Ureter (tissue), 1 donor: ENCODE results near the gene POU6F2. TPM values are rescaled to one million over a fixed set of nuclear protein-coding genes. Genes with fewer than 3 reads are reported as not detected.
"Not testable (repeated sequence)": the region's sequence is repeated elsewhere in the genome, so short reads cannot be mapped to it uniquely, and the experiment has no call there.

Experiments
- DNase-seq: peaks from one replicate; pipeline ENCODE4 v3.0.0-alpha.2; 2020; ENCODE audit warnings: low spot score
- total RNA-seq: library from RNA; stranded (reverse); gene quantifications from one replicate; pipeline ENCODE4 v1.2.4, GENCODE V29; 2023
- donor health status: DM: yes; HTN: yes; CAD: no.

Gene POU6F2
- total RNA-seq, 1 donor from 2014 or later = 0.39 TPM

DNA sequence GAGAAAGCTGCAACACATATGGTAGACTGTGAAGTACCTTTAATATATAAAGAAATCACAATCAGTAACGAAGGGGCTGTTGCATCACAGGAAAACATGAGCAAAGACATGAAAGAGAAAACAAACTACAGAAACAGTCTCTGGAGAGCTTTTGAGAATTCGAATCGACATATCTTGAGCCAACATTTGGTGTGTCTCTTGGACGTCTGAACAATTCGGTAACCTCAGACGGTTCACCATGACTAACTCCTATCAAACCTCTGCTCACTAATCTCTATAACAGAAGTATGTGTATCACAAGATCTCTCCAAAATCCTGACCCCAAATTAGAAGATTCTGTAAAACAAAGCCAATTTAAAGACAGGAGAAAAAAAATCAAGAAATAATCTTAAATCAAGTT is 326.5 kb downstream of the POU6F2 start:
- DNase-seq = no peak

DNA sequence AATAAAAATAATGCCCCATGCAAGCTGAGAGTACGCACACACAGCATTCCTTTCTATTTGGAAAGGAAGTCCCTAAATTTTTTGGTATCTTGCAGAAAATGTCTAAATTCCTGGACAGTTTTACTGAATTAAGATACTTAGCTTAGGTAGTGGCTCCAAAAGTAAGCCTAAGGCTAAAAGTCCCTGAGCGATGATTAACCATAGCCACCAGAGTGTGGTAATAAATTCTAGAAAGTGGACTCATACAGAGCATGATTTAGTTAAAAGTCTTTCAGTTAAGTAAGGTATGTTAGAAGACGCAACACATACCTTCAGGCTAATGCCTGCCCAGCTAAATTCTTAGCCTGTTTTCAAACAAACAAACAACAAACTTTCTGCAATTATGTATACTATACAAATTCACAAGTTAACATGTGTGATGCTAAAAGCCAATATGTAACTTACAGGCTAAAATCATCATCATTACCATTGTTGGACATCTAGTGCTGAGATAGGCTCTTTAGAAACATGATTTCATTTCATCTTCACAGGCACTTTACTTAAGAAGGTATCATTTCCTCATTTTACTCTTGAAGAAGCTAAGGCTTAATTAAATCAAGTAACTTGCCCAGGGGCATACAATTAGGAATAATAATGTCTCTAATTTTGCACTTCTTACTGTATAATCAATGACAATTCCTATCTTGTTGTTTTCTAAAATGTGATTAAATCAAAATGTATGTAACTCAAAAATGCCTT is 327.1 kb downstream of the POU6F2 start:
- no peak for DNase-seq

DNA sequence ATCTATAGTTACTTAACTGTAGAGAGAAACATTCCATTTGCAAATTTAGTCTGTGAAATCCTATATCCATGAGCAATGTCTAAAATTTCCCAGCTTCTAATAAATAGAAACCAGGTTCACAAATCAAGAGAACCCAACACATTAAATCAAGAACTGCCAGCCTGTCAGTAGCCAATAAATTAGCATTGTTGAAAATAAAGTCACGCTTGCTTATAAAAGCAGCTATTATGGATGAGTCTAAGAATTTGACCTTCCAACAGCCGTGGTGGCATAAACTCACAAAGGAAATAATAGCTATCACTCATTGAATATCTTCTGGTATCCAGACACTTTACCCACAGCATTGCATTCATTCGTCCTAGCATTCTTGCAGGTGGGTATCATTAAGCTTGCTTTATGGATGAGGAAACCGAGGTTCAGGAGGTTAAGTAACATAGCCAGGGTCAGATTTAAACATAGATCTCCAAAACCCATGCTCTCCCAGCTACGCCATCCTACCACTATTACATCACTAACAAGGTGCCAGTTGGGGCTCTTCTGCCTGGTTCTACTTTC is 328.4 kb downstream of the POU6F2 start:
- no peak for DNase-seq

DNA sequence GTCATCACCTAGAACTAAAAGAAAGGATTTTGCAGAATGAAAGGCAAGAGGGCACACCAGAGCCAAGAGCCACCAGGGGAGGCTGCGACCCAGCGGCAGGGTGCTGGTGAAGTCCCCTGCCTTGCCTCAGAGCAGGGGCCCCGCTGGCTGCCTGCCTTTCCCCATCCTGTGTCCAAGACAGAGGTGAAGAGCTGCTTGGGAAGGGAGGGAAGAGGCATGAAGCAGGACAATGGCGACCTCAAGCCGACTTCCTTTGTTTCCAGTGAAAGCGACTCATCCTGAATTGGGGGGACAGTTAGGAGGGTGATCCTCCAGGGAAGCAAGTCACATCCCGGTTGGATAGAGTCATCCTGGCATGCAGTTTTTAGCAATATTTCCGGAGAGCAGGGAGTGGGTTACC is 333.0 kb downstream of the POU6F2 start:
- DNase-seq = no peak

DNA sequence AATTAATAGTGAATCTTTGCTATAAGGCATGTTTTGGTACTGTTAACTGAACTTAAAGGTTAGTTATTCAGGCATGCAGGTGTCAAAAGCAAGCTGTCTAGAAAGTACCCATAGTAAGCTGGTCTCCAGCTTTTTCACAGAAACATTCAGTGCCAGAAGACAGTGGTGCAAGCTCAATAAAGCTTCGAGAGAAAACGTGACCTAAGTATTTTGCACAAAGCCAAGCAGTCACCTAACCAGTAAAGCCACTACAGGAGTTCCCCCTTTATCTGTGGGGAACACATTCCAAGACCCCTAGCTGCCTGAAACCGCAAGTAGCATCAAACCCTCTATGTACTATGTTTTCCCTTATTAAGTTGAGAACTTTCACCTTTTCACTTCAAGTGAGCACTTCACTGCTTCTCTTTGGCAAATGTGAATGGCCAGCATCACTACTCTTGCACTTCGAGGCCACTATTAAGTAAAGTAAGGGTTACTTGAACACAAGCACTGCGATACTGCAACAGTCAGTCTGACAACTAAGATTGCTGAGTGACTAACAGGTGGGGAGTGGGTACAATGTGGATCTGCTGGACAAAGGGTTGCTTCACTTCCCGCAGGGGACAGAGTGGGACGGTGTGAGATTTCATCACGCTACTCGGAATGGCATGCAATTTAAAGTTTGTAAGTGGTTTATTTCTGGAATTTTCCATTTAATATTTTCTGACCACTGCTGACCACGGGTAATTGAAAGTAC is 334.7 kb downstream of the POU6F2 start:
- DNase-seq = no peak

DNA sequence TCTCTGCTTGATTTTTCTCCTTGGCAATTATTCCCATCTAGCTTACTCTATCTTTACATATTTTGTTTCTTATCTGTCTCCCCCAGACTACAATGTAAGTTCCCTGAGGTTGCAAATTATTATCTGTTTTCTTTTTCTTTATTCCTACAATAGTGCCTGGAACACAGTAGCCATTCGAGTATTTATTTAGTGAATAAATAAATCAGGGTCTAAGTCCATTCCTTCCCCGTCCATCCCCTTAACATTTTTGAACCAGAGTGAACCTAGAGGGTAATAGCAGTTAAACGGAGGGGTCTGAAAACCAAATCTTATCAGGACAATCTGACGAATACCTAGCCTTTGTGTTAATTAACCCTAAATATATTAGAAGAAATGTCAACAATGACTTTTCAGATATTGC is 335.7 kb downstream of the POU6F2 start:
- no peak for DNase-seq

DNA sequence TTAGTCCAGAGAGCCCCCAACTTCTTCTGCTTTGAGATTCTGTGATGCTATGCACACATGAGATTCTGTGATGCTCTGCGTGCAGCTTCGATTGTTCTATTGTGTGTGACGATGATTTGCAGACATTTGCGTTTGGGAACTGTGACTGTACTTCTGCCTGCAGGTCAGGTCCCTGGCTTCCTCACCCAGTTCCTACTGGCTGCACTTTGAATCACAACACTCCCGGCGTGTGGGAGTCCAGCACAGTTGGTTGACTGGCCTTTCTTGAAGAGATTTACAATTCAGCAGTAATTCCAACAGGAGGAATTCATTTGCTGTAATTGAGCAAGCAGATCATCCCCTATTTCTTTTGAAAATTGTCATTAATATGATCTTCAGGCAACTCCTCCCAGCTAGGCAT is 336.3 kb downstream of the POU6F2 start:
- no peak for DNase-seq

DNA sequence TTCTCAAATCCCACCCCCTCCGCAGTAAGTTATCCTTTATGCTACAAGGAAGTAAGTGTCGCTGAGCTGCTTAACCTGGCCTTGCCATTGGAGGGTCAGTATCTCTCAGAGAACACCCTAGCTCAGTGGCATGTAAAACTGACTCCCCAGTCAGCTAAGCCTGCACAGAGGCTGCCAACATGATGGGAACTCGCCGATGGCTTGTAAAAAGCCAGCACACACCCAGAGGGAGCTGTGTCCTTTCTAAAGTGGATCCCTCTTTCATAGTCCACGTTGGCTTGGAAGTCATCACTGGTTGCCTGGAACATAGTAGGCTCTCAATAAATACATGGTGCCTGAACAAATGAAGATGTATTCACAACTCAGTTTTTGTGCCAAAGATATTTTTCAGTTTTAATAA is 339.4 kb downstream of the POU6F2 start:
- no peak for DNase-seq

DNA sequence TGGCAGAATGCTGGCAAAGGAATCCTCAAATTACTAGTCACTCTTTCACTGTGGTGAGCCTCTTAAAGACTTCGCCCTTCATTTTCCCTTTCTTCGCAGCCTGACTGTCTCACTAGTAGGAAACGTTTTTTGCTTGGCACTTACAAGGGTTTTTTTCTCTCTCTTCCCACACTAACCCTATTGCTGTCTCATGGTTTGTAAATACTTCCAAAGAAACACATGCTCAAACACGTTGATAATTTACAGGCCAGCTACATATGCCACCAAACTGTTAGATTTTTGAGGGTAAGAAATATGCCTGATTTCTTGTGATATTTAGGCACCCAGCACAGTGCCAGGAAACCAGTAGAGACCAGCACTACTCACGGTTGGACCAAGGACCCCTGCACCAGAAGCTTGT is 340.2 kb downstream of the POU6F2 start:
- no peak for DNase-seq

DNA sequence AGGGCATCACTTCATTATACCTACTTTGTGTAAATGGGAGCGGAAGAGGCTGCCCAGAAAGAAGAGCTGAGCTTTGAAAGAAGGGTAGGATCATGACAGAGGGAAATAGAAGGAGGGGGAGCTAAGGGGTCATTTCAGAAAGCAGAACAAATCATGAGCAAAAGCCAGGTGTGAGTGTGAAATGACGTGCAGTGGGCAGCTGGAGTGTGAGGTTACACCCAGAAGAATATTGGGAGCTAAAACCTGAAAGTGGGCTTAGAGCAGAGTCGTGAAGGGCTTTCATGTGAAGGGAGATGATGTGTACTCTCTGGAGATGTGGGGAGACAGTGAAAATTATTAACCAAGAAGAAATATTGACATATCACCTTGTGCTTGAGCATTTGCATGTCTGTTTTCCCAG is 343.5 kb downstream of the POU6F2 start:
- DNase-seq = no peak

DNA sequence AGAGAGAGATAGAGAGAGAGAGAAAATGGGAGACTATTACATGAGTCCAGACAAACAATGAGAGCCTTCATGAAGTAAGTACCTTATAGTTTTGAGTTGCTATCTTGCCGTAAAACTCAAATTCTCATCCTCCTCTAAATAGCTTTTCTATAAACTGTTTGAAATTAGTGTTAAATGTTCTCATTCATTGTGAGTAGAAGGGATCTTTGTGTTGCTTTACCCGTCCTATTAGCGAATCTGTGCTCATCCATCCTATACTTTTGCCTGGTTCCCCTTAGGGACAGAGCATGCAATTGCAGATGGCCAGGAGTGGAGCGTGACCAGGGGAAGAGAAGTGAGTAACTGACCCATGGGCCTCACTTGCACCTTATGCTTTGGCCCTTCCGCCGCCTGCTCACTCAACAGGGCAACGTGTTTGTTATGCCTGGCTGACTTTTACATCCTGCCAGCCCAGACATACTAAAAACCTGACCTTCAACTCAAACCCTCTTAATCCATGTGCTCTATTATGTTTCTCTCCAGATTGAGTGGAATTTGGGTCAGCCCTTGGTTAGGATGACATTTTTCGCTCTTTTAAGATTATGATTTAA is 344.3 kb downstream of the POU6F2 start:
- DNase-seq = no peak

DNA sequence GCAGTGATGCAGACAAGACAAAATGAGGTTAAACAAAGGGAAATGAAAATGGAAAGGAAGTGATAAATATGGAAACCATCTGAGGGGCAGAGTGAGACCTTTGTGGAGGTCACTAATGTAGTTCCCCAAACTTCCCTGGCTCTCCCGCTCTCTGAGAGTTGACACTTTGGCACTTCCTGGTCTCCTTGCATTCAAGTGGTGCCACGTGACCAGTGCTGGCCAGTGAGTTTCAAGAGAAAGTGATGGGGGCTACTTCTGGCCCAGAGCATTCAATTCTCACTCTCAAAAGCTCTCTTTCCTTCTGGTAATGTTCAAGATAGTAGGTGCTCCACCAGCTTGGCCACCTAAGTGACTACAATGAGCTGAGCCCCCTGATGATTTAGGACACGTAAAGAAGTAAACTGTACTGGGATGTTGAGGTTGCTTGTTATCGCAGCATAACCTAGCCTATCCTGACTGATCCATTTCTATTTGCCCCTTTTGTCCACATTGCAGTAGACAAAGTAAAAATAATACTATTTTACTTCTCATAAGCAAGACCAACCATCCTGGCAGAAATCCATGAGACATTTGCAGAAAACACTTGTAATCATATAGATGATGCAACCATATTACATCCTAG is 346.5 kb downstream of the POU6F2 start:
- DNase-seq = no peak

DNA sequence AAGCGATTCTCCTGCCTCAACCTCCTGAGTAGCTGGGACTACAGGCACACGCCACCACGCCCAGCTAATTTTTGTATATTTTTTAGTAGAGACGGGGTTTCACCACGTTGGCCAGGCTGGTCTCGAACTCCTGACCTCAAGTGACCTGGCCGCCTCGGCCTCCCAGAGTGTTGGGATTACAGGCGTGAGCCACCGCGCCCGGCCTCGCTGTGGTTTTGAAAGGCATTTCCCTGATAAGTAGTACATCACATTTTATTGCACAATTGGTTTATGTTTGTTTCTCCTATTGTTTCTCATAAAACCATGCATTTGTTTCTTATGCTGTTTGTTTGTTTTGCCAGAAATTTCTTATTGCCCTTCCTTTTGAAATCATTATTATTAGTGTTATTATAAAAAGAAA is 353.9 kb downstream of the POU6F2 start:
- DNase-seq = not testable (repeated sequence)

DNA sequence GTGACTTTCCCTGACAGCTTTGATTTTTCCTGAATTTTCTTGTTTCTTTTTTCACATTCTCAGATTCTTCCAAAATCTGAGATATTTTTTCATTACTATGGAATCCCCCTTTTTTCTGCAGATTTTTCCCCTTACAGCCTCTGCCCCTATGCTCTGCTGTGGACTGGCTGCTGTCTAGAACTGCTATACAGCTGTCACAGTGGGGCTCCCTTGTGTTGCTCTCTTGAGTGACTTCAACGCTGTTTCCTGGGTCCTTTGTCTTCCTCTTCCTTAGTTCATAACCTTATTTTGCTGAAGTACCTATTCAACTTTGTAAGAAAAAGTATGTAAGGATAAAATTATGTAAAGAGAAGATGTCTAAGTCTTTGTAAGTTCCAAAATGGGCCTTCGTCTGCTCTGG is 354.4 kb downstream of the POU6F2 start:
- DNase-seq = no peak

DNA sequence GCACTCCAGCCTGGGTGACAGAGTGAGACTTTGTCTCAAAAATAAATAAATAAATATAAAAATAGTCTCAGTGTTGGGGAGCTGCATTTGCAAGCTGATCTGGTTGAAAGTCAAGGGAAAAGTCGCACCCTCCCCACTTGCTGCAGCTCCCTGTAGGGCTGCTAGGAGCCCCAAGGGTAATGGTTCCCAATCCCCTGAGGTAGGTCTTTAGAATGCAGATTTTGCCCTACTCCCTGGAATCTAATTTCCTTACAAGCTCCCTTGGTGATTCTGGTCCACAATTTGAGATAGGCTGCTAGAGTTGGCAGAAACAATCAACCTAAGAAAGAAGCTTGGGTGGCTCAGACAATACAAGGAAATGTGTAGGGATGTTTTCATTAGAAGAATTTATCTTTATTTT is 356.0 kb downstream of the POU6F2 start:
- DNase-seq = no peak

DNA sequence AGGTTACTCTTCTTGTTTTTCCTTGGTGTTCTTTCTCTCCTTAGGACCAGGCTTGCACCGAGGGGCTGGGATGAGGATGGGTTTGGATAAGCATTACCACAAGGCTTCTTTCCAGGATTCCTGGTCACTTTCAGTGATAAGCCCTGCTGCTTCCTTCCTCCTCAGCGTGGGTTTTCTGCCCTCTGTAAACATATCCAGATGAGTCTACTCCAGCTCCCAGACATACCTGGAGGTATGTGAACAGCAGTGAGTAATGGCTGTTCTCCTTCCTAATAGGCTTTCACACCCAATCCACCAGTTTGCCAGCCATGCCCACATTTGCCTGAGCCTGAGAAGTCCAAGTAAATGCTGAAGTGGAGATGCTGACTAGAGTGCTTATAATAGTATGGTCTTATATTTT is 358.7 kb downstream of the POU6F2 start:
- no peak for DNase-seq

DNA sequence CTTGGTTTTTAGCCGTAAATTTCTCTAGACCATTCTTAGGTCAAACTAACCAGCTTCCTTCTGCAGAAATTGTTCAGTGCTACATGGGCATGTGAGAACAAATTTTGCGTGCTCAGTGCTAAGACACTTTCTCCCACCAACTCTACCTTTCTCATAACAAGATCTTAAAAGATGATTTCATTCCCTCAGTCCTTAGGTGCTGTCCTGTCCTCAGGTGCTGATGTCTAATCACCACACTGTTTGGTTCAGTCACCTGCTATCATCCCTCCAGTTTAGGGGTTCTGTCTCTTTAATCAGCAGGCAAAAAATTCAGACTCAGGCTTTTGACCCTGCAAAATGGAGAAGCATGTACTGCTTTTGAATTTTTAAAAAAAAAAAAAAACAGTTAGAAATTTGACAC is 361.0 kb downstream of the POU6F2 start:
- no peak for DNase-seq

DNA sequence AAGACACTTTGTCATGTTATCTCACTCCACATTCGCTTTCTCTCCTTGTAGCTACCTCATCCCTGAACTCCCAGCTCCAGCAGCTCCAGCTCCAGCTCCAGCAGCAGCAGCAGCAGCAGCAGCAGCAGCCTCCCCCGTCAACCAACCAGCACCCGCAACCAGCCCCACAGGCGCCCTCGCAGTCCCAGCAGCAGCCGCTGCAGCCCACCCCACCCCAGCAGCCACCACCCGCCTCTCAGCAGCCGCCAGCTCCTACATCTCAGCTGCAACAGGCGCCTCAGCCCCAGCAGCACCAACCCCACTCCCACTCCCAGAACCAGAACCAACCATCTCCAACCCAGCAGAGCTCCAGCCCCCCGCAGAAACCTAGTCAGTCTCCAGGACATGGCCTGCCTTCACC is 361.9 kb downstream of the POU6F2 start:
- DNase-seq = no peak

DNA sequence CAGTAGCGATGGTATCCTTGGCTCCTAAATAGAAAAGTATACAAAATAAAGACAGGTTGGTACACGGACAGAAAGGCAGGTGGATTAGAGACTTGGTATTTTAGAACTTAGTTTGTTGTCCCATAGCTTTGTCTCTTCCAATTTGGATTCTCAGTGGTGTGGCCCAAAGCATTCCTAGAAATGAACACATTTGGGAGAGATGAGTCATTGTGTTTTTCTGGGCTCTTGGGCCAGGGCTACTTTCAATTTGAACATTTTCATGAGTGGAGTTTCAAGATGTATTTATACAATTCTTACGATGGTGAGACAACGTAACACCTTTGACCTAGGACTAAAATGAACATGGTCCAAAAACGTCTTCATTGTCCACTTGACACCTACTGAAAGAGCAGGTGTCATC is 363.4 kb downstream of the POU6F2 start:
- DNase-seq = no peak

DNA sequence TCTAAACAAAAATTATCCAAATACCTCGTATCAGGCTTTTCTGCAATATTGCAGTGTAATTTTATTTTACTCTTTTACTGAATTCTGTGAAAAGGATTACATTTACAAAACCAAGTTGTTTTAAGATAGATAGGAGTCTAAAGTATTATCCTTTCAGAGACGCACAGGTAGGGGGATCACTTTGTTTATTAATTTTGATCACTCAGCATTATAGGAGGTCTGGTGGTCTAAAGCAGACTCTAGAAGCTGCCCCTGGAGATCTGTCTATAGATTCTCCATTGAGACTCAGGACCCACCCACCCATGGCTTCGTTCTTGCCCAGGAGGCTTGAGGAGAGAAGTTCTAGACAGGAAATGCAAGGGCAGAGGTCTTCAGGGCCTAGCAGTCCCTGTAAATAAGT is 365.1 kb downstream of the POU6F2 start:
- DNase-seq = no peak

DNA sequence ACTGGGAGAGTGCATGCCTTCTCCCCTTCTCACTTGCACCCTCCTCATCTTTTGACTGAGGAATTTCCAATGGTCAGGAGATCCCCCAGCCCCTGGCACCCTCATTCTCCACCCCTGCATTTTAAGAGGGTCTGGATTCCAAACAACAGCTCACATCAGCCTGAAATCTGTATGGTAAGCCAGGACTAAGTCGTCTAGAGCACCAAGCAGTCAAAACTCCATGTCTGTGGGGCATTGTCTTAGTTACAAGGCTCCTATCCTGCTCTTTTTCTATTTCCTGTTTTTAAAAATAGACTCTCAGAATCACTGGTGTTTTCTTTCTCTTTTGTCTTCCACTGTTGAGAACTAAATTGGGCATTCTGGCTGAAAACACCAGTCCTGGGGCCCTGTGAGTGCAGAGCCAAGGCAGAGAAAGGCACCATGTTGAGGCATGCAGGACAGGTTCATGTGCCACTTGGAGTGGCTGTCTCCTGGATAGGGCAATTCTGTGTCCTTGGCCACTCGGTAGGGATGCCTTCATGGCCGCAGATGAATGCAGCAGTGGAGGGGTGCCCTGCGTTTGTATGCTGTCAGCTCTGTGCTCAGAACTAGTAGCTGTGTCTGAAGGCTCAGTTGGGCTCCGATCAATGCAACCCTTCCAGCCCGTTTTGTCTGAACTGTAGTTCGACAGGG is 371.9 kb downstream of the POU6F2 start:
- no peak for DNase-seq
